ENCODE results near the gene P2RX1.

DNA sequence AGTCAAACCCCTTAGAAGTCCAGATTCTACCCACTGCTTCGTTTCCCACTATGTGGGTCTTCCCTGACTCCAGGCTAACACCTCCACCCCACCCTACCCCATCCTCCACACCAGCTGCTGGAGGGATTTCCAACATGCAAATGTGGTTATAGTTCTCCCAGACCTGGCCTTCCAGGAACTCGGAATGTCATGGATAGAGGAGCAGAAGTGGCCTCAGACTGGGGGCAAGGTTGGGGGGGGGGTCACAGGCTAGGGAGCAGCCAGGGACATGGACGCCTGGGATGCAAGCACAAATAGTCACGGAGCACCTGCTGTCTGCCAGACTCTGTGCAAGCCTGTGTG lies 25.4 kb downstream of the P2RX1 start:
- TF ChIP-seq, protein P1, sequence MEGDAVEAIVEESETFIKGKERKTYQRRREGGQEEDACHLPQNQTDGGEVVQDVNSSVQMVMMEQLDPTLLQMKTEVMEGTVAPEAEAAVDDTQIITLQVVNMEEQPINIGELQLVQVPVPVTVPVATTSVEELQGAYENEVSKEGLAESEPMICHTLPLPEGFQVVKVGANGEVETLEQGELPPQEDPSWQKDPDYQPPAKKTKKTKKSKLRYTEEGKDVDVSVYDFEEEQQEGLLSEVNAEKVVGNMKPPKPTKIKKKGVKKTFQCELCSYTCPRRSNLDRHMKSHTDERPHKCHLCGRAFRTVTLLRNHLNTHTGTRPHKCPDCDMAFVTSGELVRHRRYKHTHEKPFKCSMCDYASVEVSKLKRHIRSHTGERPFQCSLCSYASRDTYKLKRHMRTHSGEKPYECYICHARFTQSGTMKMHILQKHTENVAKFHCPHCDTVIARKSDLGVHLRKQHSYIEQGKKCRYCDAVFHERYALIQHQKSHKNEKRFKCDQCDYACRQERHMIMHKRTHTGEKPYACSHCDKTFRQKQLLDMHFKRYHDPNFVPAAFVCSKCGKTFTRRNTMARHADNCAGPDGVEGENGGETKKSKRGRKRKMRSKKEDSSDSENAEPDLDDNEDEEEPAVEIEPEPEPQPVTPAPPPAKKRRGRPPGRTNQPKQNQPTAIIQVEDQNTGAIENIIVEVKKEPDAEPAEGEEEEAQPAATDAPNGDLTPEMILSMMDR (conservative IDR thresholded peaks at IDR 0.05): no peak
- no peak for TF ChIP-seq EZH2 (IDR thresholded peaks at IDR 0.05; ENCODE audit: low read depth)

Data from PC-9 (cell line).